Omental fat pad (tissue), 4 donors: Measurements from ENCODE around the gene ESRRA. TPM values are rescaled to one million over a fixed set of nuclear protein-coding genes. Genes with fewer than 3 reads are reported as not detected.
A peak's percentile ranks its signal among the peaks of the same experiment; 100 is the strongest.

Experiments used
- ATAC-seq: fragments of 150-250 bp; one replicate; pipeline ENCODE4 v1.9.1; 2016; ENCODE audit warnings: mild to moderate bottlenecking, moderate library complexity; ENCODE audit not compliant: low FRiP score
- DNase-seq: peaks from one replicate; pipeline ENCODE4 v3.0.0-alpha.2; 2019; ENCODE audit warnings: low spot score
- total RNA-seq, 4 donors: library from RNA; depleted of rRNA; stranded (reverse); fragments of >200 nt; gene quantifications; one replicate each; pipeline ENCODE4 v1.1.0, GENCODE V29; 2016
- TF ChIP-seq, protein P1 (sequence below), 3 donors: fragments of 450-650 bp; IDR thresholded peaks; one replicate each; pipeline ENCODE4 v1.5.1; 2016 to 2017; ENCODE audit warnings: antibody characterized with exemption in 3 of 3, mild to moderate bottlenecking in 3 of 3, moderate library complexity in 2 of 3

Gene ESRRA
- total RNA-seq, 4 donors from 2014 or later = 32.1 to 50.8 (median 44.6) TPM

DNA sequence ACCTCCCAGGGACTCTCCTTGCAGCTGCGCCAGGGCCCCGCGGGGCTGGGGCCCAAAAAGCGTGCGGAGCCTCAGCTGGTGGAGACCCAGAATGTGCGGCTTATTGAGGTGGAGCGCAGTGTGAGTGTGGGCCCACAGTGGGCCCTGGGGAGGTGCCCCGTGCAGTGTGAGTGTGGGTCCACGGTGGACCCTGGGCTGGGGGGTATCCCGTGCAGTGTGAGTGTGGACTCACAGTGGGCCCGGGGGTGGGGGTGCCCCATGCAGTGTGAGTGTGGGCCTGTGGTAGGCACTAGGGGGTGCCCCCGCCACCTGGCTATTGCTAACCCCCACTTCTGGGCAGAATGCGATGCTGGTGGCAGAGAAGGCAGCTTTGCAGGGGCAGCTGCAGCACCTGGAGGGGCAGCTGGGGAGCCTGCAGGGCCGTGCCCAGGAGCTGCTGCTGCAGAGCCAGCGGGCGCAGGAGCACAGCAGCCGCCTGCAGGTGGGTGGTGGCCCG lies 45.9 kb downstream of the ESRRA start:
- ATAC-seq (no peak), DNase-seq (no peak)
- TF ChIP-seq, protein P1, sequence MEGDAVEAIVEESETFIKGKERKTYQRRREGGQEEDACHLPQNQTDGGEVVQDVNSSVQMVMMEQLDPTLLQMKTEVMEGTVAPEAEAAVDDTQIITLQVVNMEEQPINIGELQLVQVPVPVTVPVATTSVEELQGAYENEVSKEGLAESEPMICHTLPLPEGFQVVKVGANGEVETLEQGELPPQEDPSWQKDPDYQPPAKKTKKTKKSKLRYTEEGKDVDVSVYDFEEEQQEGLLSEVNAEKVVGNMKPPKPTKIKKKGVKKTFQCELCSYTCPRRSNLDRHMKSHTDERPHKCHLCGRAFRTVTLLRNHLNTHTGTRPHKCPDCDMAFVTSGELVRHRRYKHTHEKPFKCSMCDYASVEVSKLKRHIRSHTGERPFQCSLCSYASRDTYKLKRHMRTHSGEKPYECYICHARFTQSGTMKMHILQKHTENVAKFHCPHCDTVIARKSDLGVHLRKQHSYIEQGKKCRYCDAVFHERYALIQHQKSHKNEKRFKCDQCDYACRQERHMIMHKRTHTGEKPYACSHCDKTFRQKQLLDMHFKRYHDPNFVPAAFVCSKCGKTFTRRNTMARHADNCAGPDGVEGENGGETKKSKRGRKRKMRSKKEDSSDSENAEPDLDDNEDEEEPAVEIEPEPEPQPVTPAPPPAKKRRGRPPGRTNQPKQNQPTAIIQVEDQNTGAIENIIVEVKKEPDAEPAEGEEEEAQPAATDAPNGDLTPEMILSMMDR (IDR thresholded peaks at IDR 0.05) = no peak

GRCh38 chr11:64352099-64352994 lies 47.0 kb downstream of the ESRRA start:
- no peak for DNase-seq
- TF ChIP-seq, protein P1 (IDR thresholded peaks at IDR 0.05) = no peak
- ATAC-seq = no peak

DNA sequence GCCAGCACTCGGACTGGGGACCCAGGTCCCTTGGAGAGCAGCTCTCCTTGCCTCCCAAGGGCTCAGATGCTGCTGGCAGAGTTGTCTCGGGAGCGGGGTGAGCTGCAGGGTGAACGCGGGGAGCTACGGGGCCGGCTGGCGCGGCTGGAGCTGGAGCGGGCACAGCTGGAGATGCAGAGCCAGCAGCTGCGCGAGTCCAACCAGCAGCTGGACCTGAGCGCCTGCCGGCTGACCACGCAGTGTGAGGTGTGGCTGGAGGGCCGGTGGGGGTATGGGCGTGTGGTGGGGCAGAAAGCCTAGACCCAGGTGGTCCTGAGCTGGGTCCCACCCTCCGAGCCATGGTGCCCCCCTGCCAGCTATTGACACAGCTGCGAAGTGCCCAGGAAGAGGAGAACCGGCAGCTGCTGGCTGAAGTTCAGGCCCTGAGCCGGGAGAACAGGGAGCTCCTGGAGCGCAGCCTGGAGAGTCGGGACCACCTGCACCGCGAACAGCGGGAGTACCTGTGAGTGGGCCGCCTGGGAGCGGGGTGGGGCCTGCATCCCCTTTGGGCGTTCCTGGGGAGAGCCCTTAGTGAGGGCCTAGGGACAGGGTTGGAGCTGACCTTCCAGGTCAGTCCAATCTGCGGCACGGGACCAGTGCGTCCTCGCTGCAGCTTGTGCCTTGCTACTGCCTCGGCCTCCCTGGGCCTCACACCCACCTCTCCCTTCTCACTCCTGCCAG lies 47.8 kb downstream of the ESRRA start:
- ATAC-seq (no peak), DNase-seq (no peak)
- TF ChIP-seq, protein P1 (IDR thresholded peaks at IDR 0.05) = no peak

- TF ChIP-seq, protein P1 (IDR thresholded peaks at IDR 0.05) = no peak
- no peak for DNase-seq
These were observed 48.6 kb downstream of the ESRRA start for GRCh38 chr11:64353715-64354506.

DNA sequence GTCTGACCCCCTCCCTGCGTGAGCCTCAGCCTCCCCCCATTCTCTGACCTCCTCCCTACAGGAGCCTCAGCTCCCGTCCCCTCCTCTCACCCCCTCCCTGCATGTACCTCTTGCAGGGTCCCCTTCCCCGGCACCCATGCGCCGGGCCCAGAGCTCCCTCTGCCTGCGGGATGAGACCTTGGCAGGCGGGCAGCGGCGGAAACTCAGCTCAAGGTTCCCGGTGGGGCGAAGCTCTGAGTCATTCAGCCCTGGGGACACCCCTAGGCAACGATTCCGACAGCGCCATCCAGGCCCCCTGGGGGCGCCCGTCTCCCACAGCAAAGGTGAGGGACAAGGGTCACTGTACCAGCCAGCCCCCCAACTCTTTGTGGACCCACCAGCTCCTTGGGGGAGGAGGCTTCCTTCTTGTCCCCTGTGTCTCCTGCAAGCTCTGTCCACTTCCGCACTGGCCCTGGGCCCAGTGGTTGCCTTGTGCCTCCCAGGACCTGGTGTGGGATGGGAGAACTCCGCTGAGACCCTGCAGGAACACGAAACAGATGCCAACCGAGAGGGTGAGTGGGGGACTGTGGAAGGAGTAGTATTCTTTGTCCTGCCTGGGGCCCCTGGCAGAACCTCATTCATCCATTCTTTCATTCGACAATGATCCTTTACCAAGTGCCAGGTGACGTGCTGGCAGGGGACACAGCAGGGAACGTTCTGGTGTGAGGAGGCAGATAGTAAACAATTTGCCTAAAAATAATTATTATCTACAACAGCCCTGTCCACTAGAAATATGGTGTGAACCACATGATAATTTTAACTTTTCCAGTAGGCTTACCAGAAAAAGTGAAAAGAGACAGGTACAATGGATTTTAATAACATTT lies 50.0 kb downstream of the ESRRA start:
- TF ChIP-seq, protein P1 (IDR thresholded peaks at IDR 0.05) = peak in 1 of 3 donors; percentile 52
- ATAC-seq (peak; percentile 31), DNase-seq (peak; percentile 46)

More at GRCh38 chr11:64353715-64354506, 48.6 kb downstream of the ESRRA start:
- ATAC-seq = no peak
